Esophagus squamous epithelium (tissue), 5 donors: Measurements from ENCODE around the gene SV2B. TPM values are rescaled to one million over a fixed set of nuclear protein-coding genes. Genes with fewer than 3 reads are reported as not detected.

Experiments used
- DNase-seq: peaks from one replicate; lab custom pipeline; 2025; lab: John Stamatoyannopoulos, UW
- H3K27ac ChIP-seq, 4 donors: fragments of 200-600 bp; sonication (generic); one replicate each; pipeline ENCODE4 v1.5.1; 2016 to 2019; ENCODE audit warnings: mild to moderate bottlenecking in 1 of 4
- H3K27me3 ChIP-seq, 4 donors: fragments of 200-600 bp; sonication (generic); 1 replicate in 3 of 4; 2 replicates in 1 of 4; pipeline versions ENCODE4 v1.5.1 to v1.6.0; 2017 to 2021; ENCODE audit warnings: antibody characterized with exemption in 1 of 4
- H3K36me3 ChIP-seq, 3 donors: fragments of 200-600 bp; sonication (generic); one replicate each; pipeline ENCODE4 v1.5.1; 2016 to 2019
- H3K4me1 ChIP-seq, 3 donors: fragments of 200-600 bp; sonication (generic); one replicate each; pipeline ENCODE4 v1.5.1; 2017 to 2019
- H3K4me3 ChIP-seq, 4 donors: fragments of 200-600 bp; sonication (generic); 1 replicate in 3 of 4; 2 replicates in 1 of 4; pipeline ENCODE4 v1.5.1; 2016 to 2019; ENCODE audit warnings: mild to moderate bottlenecking in 2 of 4, moderate library complexity in 1 of 4
- H3K9me3 ChIP-seq, 3 donors: fragments of 200-600 bp; sonication (generic); one replicate each; pipeline ENCODE4 v1.5.1; 2016 to 2019
- CTCF ChIP-seq, 6 experiments: fragments of 450-650 bp in 4 of 6; fragments of 200-600 bp in 2 of 6; sonication (generic) in 2 of 6; IDR thresholded peaks; one replicate each; pipeline ENCODE4 v1.5.1; 2016 to 2019; ENCODE audit warnings: antibody characterized with exemption in 6 of 6, mild to moderate bottlenecking in 4 of 6, moderate library complexity in 4 of 6
- POLR2A ChIP-seq, 4 donors: fragments of 450-650 bp; IDR thresholded peaks; one replicate each; pipeline ENCODE4 v1.6.1; 2017; ENCODE audit warnings: antibody characterized with exemption in 4 of 4, mild to moderate bottlenecking in 4 of 4, moderate library complexity in 3 of 4
- whole genome bisulfite sequencing, 2 donors: methylation state at CpG; one replicate each; pipeline ENCODE4 v1.1.5; 2018; 5-methylcytosine and 5-hydroxymethylcytosine counted together
- intact Hi-C: fragments of 100-400 bp; cut with DNase I; formaldehyde crosslinking; loops from one replicate; pipeline ENCODE4 v1.15.0; 2022
- total RNA-seq, 4 donors: library from RNA; depleted of rRNA; stranded (reverse); fragments of >200 nt; gene quantifications; one replicate each; pipeline ENCODE4 v1.1.0, GENCODE V29; 2016
- donor health status: DM: yes; HTN: yes; CAD: no.

SV2B gene
- total RNA-seq, 4 donors from 2014 or later = 0.04 to 0.95 (median 0.59) TPM; not detected in 1

- TF ChIP-seq CTCF (IDR thresholded peaks at IDR 0.05) (no peak), POLR2A (IDR thresholded peaks at IDR 0.05) (no peak)
- no peak for DNase-seq
- WGBS, 2 donors = 78 to 81% methylated on average over 6 of the region's 6 CpGs
- no peak overlapping the region for H3K27ac ChIP-seq
- H3K9me3 ChIP-seq = no peaks in the 10 kb centered on the region
- peaks cover 0 to 92% (median 0%) of the 10 kb centered on the region in 4 donors for H3K27me3 ChIP-seq
- intact Hi-C loops = no loop called here
- no peaks in the 10 kb centered on the region for H3K4me1 ChIP-seq
- H3K36me3 ChIP-seq = no peaks in the 10 kb centered on the region
- no peak overlapping the region for H3K4me3 ChIP-seq
These were observed 9.8 kb downstream of the SV2B start for GRCh38 chr15:91109885-91110284.

GRCh38 chr15:91110407-91110806 lies 10.3 kb downstream of the SV2B start:
- Histone ChIP-seq H3K27me3 (peaks cover 0 to 90% (median 0%) of the 10 kb centered on the region in 4 donors), H3K4me1 (no peaks in the 10 kb centered on the region), H3K9me3 (no peaks in the 10 kb centered on the region), H3K27ac (no peak overlapping the region), H3K4me3 (no peak overlapping the region), H3K36me3 (no peaks in the 10 kb centered on the region)
- intact Hi-C loops = no loop called here
- TF ChIP-seq CTCF (IDR thresholded peaks at IDR 0.05) (no peak), POLR2A (IDR thresholded peaks at IDR 0.05) (no peak)
- 65 to 73% methylated on average over 3 to 5 of the region's 11 CpGs for WGBS, 2 donors
- DNase-seq = no peak

GRCh38 chr15:91113030-91113429 lies 13.0 kb downstream of the SV2B start:
- TF ChIP-seq CTCF (IDR thresholded peaks at IDR 0.05) (no peak), POLR2A (IDR thresholded peaks at IDR 0.05) (no peak)
- DNase-seq = no peak
- Histone ChIP-seq H3K4me1 (peaks cover 0 to 12% (median 0%) of the 10 kb centered on the region in 3 donors), H3K4me3 (no peak overlapping the region), H3K27ac (no peak overlapping the region), H3K36me3 (no peaks in the 10 kb centered on the region), H3K27me3 (peaks cover 0 to 70% (median 0%) of the 10 kb centered on the region in 4 donors), H3K9me3 (no peaks in the 10 kb centered on the region)
- 39 to 61% methylated on average over 5 to 6 of the region's 6 CpGs for WGBS, 2 donors
- intact Hi-C loops = no loop called here

GRCh38 chr15:91114301-91114700 lies 14.2 kb downstream of the SV2B start:
- no peak for DNase-seq
- H3K36me3 ChIP-seq = no peaks in the 10 kb centered on the region
- H3K4me3 ChIP-seq = no peak overlapping the region
- no peaks in the 10 kb centered on the region for H3K9me3 ChIP-seq
- 60 to 63% methylated on average over 5 of the region's 5 CpGs for WGBS, 2 donors
- H3K27me3 ChIP-seq = peaks cover 0 to 66% (median 0%) of the 10 kb centered on the region in 4 donors
- intact Hi-C loops = no loop called here
- H3K4me1 ChIP-seq = peaks cover 0 to 12% (median 0%) of the 10 kb centered on the region in 3 donors
- no peak for TF ChIP-seq CTCF (IDR thresholded peaks at IDR 0.05)
- TF ChIP-seq POLR2A (IDR thresholded peaks at IDR 0.05) = no peak
- no peak overlapping the region for H3K27ac ChIP-seq

GRCh38 chr15:91116113-91117067 lies 16.3 kb downstream of the SV2B start:
- TF ChIP-seq POLR2A (IDR thresholded peaks at IDR 0.05) = no peak
- TF ChIP-seq CTCF (IDR thresholded peaks at IDR 0.05) = no peak
- Histone ChIP-seq H3K27ac (no peak overlapping the region), H3K4me3 (no peak overlapping the region), H3K27me3 (peaks cover 0 to 47% (median 0%) of the 10 kb centered on the region in 4 donors), H3K36me3 (no peaks in the 10 kb centered on the region), H3K9me3 (no peaks in the 10 kb centered on the region), H3K4me1 (peaks cover 0 to 12% (median 0%) of the 10 kb centered on the region in 3 donors)
- DNase-seq = no peak
- WGBS, 2 donors = 21 to 35% methylated on average over 8 to 9 of the region's 9 CpGs
- intact Hi-C loops = no loop called here
